ENCODE data around the gene ATP9B. TPM values are rescaled to one million over a fixed set of nuclear protein-coding genes. Genes with fewer than 3 reads are reported as not detected.

The ATP9B gene
- total RNA-seq, 1 experiment from 2014 or later, result 17.8 TPM

DNA sequence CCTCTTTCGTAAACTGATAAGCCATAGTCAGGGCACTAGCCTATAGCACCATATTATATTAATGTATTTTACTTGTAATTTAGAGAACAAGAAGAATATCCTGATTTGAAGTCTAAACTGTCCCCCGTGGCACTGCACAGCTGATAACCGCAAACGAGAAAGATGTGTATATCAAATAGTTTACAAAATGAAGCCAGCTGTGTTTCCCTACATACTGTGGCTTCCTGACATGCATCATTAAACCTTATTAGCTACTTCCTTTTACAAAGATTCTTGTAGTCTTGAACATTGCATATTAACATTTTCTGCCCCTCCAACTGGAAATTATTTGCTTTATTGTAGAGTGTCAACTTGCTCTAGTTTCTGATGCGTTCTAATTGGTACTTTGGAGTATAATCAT, 173.1 kb downstream of the ATP9B start (continued):
- TF ChIP-seq FOSL1 (IDR thresholded peaks at IDR 0.05; ENCODE audit: low read depth), result no peak
- TF ChIP-seq, protein P1, sequence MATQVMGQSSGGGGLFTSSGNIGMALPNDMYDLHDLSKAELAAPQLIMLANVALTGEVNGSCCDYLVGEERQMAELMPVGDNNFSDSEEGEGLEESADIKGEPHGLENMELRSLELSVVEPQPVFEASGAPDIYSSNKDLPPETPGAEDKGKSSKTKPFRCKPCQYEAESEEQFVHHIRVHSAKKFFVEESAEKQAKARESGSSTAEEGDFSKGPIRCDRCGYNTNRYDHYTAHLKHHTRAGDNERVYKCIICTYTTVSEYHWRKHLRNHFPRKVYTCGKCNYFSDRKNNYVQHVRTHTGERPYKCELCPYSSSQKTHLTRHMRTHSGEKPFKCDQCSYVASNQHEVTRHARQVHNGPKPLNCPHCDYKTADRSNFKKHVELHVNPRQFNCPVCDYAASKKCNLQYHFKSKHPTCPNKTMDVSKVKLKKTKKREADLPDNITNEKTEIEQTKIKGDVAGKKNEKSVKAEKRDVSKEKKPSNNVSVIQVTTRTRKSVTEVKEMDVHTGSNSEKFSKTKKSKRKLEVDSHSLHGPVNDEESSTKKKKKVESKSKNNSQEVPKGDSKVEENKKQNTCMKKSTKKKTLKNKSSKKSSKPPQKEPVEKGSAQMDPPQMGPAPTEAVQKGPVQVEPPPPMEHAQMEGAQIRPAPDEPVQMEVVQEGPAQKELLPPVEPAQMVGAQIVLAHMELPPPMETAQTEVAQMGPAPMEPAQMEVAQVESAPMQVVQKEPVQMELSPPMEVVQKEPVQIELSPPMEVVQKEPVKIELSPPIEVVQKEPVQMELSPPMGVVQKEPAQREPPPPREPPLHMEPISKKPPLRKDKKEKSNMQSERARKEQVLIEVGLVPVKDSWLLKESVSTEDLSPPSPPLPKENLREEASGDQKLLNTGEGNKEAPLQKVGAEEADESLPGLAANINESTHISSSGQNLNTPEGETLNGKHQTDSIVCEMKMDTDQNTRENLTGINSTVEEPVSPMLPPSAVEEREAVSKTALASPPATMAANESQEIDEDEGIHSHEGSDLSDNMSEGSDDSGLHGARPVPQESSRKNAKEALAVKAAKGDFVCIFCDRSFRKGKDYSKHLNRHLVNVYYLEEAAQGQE (IDR thresholded peaks at IDR 0.05; ENCODE audit: low read depth), result no peak

GRCh38 chr18:79245517-79246001, 176.4 kb downstream of the ATP9B start:
- no peaks in the 10 kb centered on the region for H3K9me3 ChIP-seq (ENCODE audit: control insufficient read depth in 1 of 2, insufficient read depth in 1 of 2, low read depth in 1 of 2, low read length in 2 of 2)
- DNase-seq (ENCODE audit: low read depth, low spot score) (peak; percentile 83), ATAC-seq (peak; percentile 55)
- ChIA-PET CTCF (no interaction called here), POLR2A (interaction anchor here (0.9 kb wide), 1 partner anchor 1975 kb away, joined by 7 read pairs; no protein-coding TSS in a partner anchor), RAD21 (ENCODE audit: low non-redundant PET in 1 of 2, low total read pairs in 2 of 2, uncharacterized antibody in 2 of 2, unreplicated experiment in 2 of 2) (no interaction called here)
- H3K79me2 ChIP-seq (ENCODE audit: insufficient read depth, low read length), result no peaks in the 10 kb centered on the region
- no peaks in the 10 kb centered on the region for H4K20me1 ChIP-seq (ENCODE audit: insufficient read depth)
- no peaks in the 10 kb centered on the region for H3K36me3 ChIP-seq (ENCODE audit: control insufficient read depth in 1 of 2, insufficient read depth in 2 of 2, low read length in 2 of 2)
- intact Hi-C loops (cut with micrococcal nuclease), result loop anchor here (1.0 to 5.0 kb wide), 4 partner anchors 176 to 368 kb away; partner anchors contain the start of gene ATP9B
- H3K27ac ChIP-seq (ENCODE audit: low read depth, low read length), result peak overlapping the region; percentile 51
- H3K9me2 ChIP-seq (ENCODE audit: insufficient read depth), result no peaks in the 10 kb centered on the region
- peak overlapping the region; percentile 76 for H3K4me2 ChIP-seq (ENCODE audit: low read length)
- TF ChIP-seq SP1 (IDR thresholded peaks at IDR 0.05; ENCODE audit: low read depth), result peak; percentile 50
- TF ChIP-seq CBX3 (IDR thresholded peaks at IDR 0.05; ENCODE audit: low read depth), result no peak
- peak; percentile 29; the same call in 1 of the 2 replicates for TF ChIP-seq MAX (IDR thresholded peaks at IDR 0.05)
- H2AFZ ChIP-seq (ENCODE audit: low read depth, low read length, poor library complexity, severe bottlenecking), result no peak overlapping the region
- peak overlapping the region; percentile 33 to 54 for H3K4me3 ChIP-seq (replicated peaks in 1 of 2; ENCODE audit: low read depth in 1 of 2, low read length in 2 of 2)
- H3K27me3 ChIP-seq (ENCODE audit: insufficient read depth, low read length), result no peaks in the 10 kb centered on the region
- H3K4me1 ChIP-seq (ENCODE audit: control insufficient read depth in 1 of 2, insufficient read depth in 2 of 2, low read length in 2 of 2), result peaks cover 6 to 23% of the 10 kb centered on the region in 2 experiments
- peak overlapping the region; percentile 49 for H3K9ac ChIP-seq (ENCODE audit: low read length)
- BruUV-seq (replicated peaks), result no TSS peak

Data from HCT116 (cell line).